ENCODE results near the gene RABGAP1.

DNA sequence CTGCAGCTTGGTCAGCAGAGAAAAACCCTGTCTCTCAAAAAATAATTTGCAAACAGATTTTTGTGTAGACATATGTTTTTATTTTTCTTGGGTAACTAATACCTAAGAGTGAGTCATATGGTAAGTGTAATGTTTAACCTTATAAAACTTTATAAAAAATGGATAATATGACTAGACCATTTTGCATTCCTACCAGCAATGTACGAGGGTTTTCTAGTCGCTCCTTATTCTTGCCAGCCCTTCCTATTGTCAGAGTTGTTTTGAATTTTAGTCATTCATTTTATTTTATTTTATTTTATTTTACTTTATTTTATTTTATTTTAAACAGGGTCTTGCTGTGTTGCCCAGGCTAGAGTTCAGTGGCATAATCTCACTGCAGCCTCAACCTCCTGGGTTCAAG is 37.8 kb downstream of the RABGAP1 start:
- TF ChIP-seq, protein P1, sequence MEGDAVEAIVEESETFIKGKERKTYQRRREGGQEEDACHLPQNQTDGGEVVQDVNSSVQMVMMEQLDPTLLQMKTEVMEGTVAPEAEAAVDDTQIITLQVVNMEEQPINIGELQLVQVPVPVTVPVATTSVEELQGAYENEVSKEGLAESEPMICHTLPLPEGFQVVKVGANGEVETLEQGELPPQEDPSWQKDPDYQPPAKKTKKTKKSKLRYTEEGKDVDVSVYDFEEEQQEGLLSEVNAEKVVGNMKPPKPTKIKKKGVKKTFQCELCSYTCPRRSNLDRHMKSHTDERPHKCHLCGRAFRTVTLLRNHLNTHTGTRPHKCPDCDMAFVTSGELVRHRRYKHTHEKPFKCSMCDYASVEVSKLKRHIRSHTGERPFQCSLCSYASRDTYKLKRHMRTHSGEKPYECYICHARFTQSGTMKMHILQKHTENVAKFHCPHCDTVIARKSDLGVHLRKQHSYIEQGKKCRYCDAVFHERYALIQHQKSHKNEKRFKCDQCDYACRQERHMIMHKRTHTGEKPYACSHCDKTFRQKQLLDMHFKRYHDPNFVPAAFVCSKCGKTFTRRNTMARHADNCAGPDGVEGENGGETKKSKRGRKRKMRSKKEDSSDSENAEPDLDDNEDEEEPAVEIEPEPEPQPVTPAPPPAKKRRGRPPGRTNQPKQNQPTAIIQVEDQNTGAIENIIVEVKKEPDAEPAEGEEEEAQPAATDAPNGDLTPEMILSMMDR (IDR thresholded peaks at IDR 0.05; ENCODE audit: poor library complexity, severe bottlenecking) = no peak
- TF ChIP-seq EP300 (conservative IDR thresholded peaks at IDR 0.05; ENCODE audit: poor library complexity, severe bottlenecking) (no peak), SMC3 (conservative IDR thresholded peaks at IDR 0.05; ENCODE audit: poor library complexity) (no peak), REST (IDR thresholded peaks at IDR 0.05; ENCODE audit: borderline replicate concordance) (no peak)

Measured in neural cell (in vitro differentiated cells).